GM12878 (cell line): ENCODE results near the gene NOS1.

Source experiments
- ATF2 ChIP-seq: IDR thresholded peaks from 2 replicates; pipeline ENCODE4 v1.6.1; 2012; ENCODE audit warnings: low read length, inconsistent platforms
- CTCF ChIP-seq, 3 experiments: IDR thresholded peaks in 2 of 3; conservative IDR thresholded peaks in 1 of 3; 2 replicates each; pipeline ENCODE4 v1.5.1; 2011; ENCODE audit warnings: low read depth in 3 of 3, low read length in 3 of 3, mild to moderate bottlenecking in 3 of 3, control low read depth in 2 of 3, moderate library complexity in 2 of 3, inconsistent platforms in 1 of 3, mixed read lengths in 1 of 3; ENCODE audit not compliant: control insufficient read depth in 2 of 3, insufficient read depth in 1 of 3; ENCODE audit errors: extremely low read depth in 1 of 3
- E2F4 ChIP-seq: IDR thresholded peaks from 2 replicates; pipeline ENCODE4 v1.6.1; 2012; ENCODE audit warnings: low read depth, low read length, improper control_type of control experiment
- E4F1 ChIP-seq: fragments of 450-650 bp; IDR thresholded peaks from 2 replicates; pipeline ENCODE4 v1.6.1; 2018; ENCODE audit warnings: borderline replicate concordance, mild to moderate bottlenecking; ENCODE audit not compliant: partially characterized antibody
- FOXK2 ChIP-seq: fragments of 450-650 bp; IDR thresholded peaks from 2 replicates; pipeline ENCODE4 v1.6.1; 2017; ENCODE audit warnings: mild to moderate bottlenecking, moderate library complexity
- KDM1A ChIP-seq: fragments of 200-600 bp; sonication (generic); IDR thresholded peaks from 2 replicates; pipeline ENCODE4 v1.6.1; 2016; ENCODE audit warnings: borderline replicate concordance
- NR2C2 ChIP-seq: IDR thresholded peaks from 2 replicates; pipeline ENCODE4 v1.6.1; 2011; ENCODE audit warnings: borderline replicate concordance, low read depth; ENCODE audit not compliant: control insufficient read depth, insufficient read length
- PAX5 ChIP-seq: IDR thresholded peaks from 2 replicates; pipeline ENCODE4 v1.6.1; 2011; ENCODE audit warnings: low read depth, low read length, borderline replicate concordance
- PML ChIP-seq: IDR thresholded peaks from 2 replicates; pipeline ENCODE4 v1.6.1; 2012; ENCODE audit warnings: low read length, inconsistent platforms
- POLR2A ChIP-seq: IDR thresholded peaks from 2 replicates; pipeline ENCODE4 v1.6.1; 2011; ENCODE audit warnings: low read depth, mild to moderate bottlenecking, low read length
- SP1 ChIP-seq: IDR thresholded peaks from one replicate; pipeline ENCODE4 v1.6.1; 2011; ENCODE audit warnings: low read depth, low read length
- TAF1 ChIP-seq: IDR thresholded peaks from 2 replicates; pipeline ENCODE4 v1.6.1; 2011; ENCODE audit warnings: mild to moderate bottlenecking, low read depth, low read length, borderline replicate concordance
- YY1 ChIP-seq: IDR thresholded peaks from 2 replicates; pipeline ENCODE4 v1.6.1; 2011; ENCODE audit warnings: low read depth, mild to moderate bottlenecking, low read length
- ZSCAN29 ChIP-seq: fragments of 450-650 bp; IDR thresholded peaks from 2 replicates; pipeline ENCODE4 v1.6.1; 2017; ENCODE audit warnings: mild to moderate bottlenecking, moderate library complexity

DNA sequence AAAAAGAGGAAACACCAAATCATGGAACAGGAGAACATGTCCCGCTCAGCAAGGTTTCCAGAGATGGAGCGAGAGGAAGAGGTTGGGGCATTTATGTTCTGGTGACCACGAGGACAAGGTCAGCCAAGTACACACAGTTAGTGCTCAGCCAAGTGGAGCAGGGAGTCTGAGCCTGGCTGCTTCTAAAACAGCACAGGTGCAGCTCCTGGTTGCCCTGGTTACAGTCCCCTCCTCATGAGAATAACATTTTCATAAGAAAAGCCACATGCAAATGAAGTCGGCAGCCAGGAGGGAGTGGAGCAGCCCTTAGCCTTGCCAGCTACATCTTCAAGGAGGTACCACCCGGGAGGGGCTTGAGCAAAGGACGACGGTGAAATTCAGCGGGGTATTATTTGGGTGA is 81.8 kb downstream of the NOS1 start:
- TF ChIP-seq CTCF (IDR thresholded peaks at IDR 0.05 in 2 of 3, conservative IDR thresholded peaks at IDR 0.05 in 1 of 3; ENCODE audit: control insufficient read depth in 2 of 3, extremely low read depth in 1 of 3, insufficient read depth in 1 of 3, low read depth in 3 of 3, low read length in 3 of 3) = no peak
- no peak for TF ChIP-seq E2F4
- TF ChIP-seq ATF2 = no peak
- no peak for TF ChIP-seq FOXK2
- no peak for TF ChIP-seq NR2C2
- TF ChIP-seq KDM1A = no peak
- no peak for TF ChIP-seq E4F1
- no peak for TF ChIP-seq POLR2A
- TF ChIP-seq TAF1 = no peak
- TF ChIP-seq YY1 = no peak
- no peak for TF ChIP-seq PAX5
- TF ChIP-seq ZSCAN29 = no peak
- no peak for TF ChIP-seq PML
- no peak for TF ChIP-seq SP1
